Measurements from ENCODE around the gene MATCAP1.

The MATCAP1 gene

GRCh38 chr16:67207249-67208091 lies 23.7 kb upstream of the MATCAP1 start:
- DNase-seq, result peak; percentile 61

- no peak for DNase-seq
Measured at GRCh38 chr16:67206838-67207248, 23.1 kb upstream of the MATCAP1 start.

- DNase-seq, result no peak
Measured at GRCh38 chr16:67206129-67206837, 22.5 kb upstream of the MATCAP1 start.

DNA sequence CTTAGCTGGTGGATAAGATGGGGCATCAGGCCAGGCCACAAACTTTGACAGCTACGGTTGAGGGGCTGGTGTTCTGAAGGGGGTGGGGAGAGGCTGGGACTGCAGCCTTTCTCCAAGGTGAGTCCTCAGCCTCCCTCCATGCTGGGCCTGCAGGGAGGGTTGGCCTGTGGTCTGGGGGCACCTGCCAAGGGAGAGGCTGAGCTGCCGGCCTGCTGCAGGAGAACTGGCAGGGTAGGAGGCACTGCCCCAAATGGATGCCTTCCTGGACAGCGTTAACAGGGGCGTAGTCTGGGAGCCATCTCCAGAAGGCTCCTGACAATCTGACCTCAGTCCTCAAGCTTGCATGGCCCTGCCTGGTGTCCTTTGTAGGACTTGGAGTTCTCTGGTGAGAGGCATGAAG lies 20.3 kb upstream of the MATCAP1 start:
- DNase-seq, result no peak

GRCh38 chr16:67202956-67203493 lies 19.3 kb upstream of the MATCAP1 start:
- DNase-seq, result no peak

DNA sequence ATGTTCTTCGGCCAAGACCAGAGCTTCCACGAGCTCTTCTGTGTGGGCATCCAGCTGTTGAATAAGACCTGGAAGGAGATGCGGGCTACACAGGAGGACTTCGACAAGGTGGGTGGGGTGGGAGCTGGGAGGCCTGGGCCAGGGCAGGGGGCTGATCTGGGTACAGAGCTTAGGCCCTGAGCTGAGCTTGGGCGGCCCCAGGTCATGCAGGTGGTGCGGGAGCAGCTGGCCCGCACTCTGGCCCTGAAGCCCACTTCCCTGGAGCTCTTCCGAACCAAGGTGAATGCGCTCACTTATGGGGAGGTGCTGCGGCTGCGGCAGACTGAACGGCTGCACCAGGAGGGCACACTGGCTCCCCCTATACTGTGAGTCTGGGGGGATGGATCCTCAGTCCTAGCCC lies 18.7 kb upstream of the MATCAP1 start:
- DNase-seq, result no peak

DNA sequence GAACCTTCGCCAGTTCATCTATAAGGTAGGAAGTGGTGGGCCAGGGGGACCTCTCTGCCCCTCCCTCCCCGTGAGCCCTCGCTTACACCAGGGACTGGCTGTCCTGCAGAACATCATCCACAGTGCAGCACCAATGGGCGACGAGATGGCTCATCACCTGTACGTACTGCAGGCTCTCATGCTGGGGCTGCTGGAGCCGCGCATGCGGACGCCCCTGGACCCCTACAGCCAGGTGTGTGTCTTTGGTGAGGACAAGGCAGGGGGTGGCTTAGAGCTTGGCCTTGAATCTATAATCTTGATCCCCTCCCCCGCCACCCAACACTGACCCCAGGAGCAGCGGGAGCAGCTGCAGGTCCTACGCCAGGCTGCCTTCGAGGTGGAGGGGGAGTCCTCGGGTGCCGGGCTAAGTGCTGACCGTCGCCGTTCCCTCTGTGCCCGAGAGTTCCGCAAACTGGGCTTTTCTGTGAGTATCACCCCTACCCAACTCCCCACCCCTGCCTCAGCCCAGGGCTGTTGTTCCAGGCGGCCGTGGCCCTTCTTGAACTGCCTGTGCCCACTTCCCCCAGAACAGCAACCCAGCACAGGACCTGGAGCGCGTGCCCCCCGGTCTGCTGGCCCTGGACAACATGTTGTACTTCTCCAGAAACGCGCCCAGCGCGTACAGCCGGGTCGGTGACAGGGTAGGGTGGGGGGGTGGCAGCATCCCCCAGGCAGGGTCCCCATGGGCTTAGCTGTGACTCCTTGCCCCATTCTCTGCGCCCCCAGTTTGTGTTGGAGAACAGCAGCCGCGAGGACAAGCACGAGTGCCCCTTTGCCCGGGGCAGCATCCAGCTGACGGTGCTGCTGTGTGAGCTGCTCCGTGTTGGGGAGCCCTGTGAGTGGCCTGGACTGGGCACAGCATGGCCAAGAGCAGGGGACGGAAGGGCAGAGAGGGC lies 17.9 kb upstream of the MATCAP1 start:
- no peak for DNase-seq

DNA sequence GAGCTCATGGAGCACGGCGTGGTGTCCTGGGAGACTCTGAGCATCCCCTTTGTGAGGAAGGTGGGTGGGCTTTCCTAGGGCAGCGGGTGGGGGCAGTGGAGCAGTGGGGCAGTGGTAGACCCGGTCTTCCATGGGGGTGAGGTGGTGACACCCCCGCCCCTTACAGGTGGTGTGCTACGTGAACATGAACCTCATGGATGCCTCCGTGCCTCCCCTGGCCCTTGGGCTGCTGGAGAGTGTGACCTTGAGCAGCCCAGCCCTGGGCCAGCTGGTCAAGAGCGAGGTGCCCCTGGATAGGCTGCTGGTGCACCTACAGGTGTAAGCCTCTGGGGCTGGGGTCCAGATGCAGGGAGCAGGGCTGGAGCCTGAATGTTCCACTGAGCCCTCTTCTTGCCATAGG lies 16.7 kb upstream of the MATCAP1 start:
- DNase-seq, result no peak

DNA sequence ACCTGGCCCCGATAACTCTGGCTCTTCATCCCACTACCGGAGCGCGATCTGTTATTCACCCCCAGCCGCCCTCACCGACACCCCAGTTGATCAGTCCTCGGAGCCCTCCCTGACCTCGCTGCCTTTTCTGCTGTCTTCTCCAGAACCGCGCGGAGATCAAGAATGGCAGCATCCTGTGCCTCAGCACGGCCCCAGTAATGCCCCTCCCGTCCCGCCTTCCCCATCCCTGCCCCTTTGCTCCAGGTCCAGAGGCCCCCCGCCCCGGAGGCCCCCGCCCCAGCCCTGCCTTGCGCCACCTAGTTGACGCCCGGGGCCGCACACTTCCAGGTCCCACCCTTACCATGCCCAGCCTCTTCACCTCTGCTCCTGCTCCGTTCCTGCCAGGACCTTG lies 16.0 kb upstream of the MATCAP1 start:
- DNase-seq, result no peak

GRCh38 chr16:67199011-67199807 lies 15.4 kb upstream of the MATCAP1 start, which contains the start of gene ELMO3:
ELMO3 (plus strand) TSS chr16:67199131; CDS start chr16:67199327, 196 bp downstream.
- DNase-seq, result no peak

- peak; percentile 52 for DNase-seq
Measured at GRCh38 chr16:67198238-67198734, 14.5 kb upstream of the MATCAP1 start.

DNA sequence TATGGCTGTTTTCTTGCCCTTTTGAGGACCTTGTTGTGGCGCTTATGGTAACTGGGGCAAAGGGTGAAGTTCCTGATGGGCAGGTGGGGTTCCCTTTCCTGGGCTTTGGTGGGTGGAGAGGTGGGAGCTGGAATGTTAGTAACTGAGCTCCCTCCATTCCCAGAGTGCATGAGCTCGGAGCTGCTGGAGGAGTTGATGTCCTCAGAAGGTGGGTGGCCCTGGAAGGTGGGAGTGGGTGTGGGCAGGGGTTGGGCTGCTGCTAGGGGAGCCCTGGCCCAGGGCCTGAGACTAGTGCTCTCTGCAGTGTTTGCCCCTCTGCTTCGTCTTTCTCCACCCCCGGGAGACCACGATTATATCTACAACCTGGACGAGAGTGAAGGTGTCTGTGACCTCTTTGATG lies 13.9 kb upstream of the MATCAP1 start:
- no peak for DNase-seq

- no peak for DNase-seq
Measured at GRCh38 chr16:67196881-67197280, 13.1 kb upstream of the MATCAP1 start.

- no peak for DNase-seq
Measured at GRCh38 chr16:67195676-67196075, 11.9 kb upstream of the MATCAP1 start.

DNA sequence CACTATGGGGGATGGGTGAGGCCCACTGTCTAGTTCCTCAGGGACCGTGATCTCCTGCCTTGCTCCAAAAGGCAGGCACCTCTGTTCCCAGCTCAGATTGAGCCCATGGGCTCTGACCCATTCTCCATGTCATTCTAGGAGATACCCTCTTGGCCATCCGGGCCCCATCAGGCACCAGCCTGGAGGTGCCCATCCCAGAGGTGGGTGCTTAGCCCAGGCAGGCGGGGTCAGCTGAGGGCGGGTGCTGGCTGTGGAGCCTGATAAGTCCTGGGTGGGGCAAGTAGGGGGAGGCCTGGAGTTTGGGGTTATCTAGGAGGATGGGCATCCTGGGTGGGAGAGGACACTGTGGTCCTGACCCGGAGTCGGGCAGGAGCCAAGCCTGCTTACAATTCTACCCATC lies 10.5 kb upstream of the MATCAP1 start:
- no peak for DNase-seq

- DNase-seq, result no peak
Measured at GRCh38 chr16:67193536-67193935, 9.8 kb upstream of the MATCAP1 start.

- DNase-seq, result no peak
Measured at GRCh38 chr16:67192781-67193361, 9.1 kb upstream of the MATCAP1 start.

DNA sequence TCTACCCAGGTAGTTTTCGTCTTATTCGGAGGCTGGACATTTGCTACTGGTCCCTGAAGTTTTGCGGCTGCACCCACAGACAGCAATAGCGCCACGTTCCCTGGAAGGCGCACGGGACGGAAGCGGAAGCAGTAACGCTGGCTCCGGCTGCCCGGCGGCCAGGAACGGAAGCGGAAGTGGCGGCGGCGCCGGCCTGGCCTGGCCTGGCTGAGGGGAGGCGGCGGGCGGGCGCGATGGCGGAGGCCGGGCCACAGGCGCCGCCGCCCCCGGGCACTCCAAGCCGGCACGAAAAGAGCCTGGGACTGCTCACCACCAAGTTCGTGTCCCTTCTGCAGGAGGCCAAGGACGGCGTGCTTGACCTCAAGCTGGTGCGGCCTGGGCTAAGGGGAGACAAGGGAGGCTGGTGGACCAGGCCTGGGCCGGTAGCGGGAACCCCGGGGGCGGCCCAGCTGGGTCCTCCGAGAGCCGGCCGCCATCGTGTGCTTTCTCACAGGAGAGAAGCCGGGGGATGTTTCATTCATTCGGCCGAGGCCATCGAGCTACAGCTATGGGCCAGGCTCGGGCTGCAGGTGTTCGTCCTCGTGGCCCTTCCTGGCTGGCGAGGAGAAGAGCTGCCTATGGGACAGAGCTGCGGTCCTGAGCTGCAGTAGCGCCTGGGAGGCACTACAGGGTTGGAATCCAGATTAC lies 8.4 kb upstream of the MATCAP1 start, which contains the start of gene E2F4:
TSS of gene E2F4 (plus strand) at position 161 of the 687 bp plus-strand sequence. CDS start at position 234, 73 bp downstream.
- DNase-seq, result peak; percentile 92

- DNase-seq, result no peak
Measured at GRCh38 chr16:67191411-67191994, 7.7 kb upstream of the MATCAP1 start.

Measured in fibroblast of skin of back (primary cell).